Endothelial cell (in vitro differentiated cells): Measurements from ENCODE around the gene LMF2. TPM values are rescaled to one million over a fixed set of nuclear protein-coding genes. Genes with fewer than 3 reads are reported as not detected.

Experiments
- DNase-seq: peaks from one replicate; pipeline ENCODE4 v3.0.0; 2021; ENCODE audit warnings: low spot score
- H3K27ac Mint-ChIP-seq: one replicate; pipeline ENCODE4 v1.8.0; 2021; ENCODE audit warnings: mixed read lengths, inconsistent platforms; ENCODE audit not compliant: unreplicated experiment
- H3K27me3 Mint-ChIP-seq: one replicate; pipeline ENCODE4 v1.8.0; 2021; ENCODE audit warnings: mild to moderate bottlenecking, moderate library complexity, mixed read lengths, inconsistent platforms; ENCODE audit not compliant: unreplicated experiment
- H3K36me3 Mint-ChIP-seq: one replicate; pipeline ENCODE4 v1.8.0; 2021; ENCODE audit warnings: mild to moderate bottlenecking, low read depth, mixed read lengths, inconsistent platforms; ENCODE audit not compliant: unreplicated experiment
- H3K4me1 Mint-ChIP-seq: one replicate; pipeline ENCODE4 v1.8.0; 2021; ENCODE audit warnings: mild to moderate bottlenecking, mixed read lengths, inconsistent platforms; ENCODE audit not compliant: unreplicated experiment
- H3K4me3 Mint-ChIP-seq: one replicate; pipeline ENCODE4 v1.8.0; 2021; ENCODE audit warnings: mild to moderate bottlenecking, mixed read lengths, inconsistent platforms; ENCODE audit not compliant: unreplicated experiment
- H3K9me3 Mint-ChIP-seq: one replicate; pipeline ENCODE4 v1.8.0; 2021; ENCODE audit warnings: mixed read lengths, inconsistent platforms; ENCODE audit not compliant: unreplicated experiment
- CTCF ChIP-seq: fragments of 200-600 bp; sonication (generic); IDR thresholded peaks from one replicate; pipeline ENCODE4 v1.5.0; 2021; ENCODE audit warnings: antibody characterized with exemption; ENCODE audit not compliant: unreplicated experiment
- total RNA-seq: library from RNA; stranded (reverse); fragmentation: NEBNext Ultra II Directional; extraction: Animal tissue kit (Norgen Biotek cat#: 25700); gene quantifications from one replicate; pipeline ENCODE4 v1.2.1, GENCODE V29; 2021; ENCODE audit not compliant: unreplicated experiment

Gene LMF2
- total RNA-seq, 1 donor from 2014 or later: 88.2 TPM

- Mint-ChIP-seq H3K36me3 (peaks cover 32% of the 10 kb centered on the region), H3K27ac (no peak overlapping the region), H3K27me3 (peaks cover 3% of the 10 kb centered on the region), H3K4me1 (peaks cover 3% of the 10 kb centered on the region), H3K4me3 (no peak overlapping the region), H3K9me3 (no peaks in the 10 kb centered on the region)
- no peak for DNase-seq
- TF ChIP-seq CTCF: no peak
These were observed 48.5 kb downstream of the LMF2 start for GRCh38 chr22:50459016-50459415.

- H3K27ac Mint-ChIP-seq: no peak overlapping the region
- H3K9me3 Mint-ChIP-seq: no peaks in the 10 kb centered on the region
- H3K27me3 Mint-ChIP-seq: peaks cover 3% of the 10 kb centered on the region
- H3K4me1 Mint-ChIP-seq: peaks cover 3% of the 10 kb centered on the region
- DNase-seq: no peak
- TF ChIP-seq CTCF: no peak
- H3K4me3 Mint-ChIP-seq: no peak overlapping the region
- H3K36me3 Mint-ChIP-seq: peaks cover 31% of the 10 kb centered on the region
These were observed 50.9 kb downstream of the LMF2 start for GRCh38 chr22:50456466-50457234.

GRCh38 chr22:50456026-50456425, 51.5 kb downstream of the LMF2 start:
- Mint-ChIP-seq H3K9me3 (no peaks in the 10 kb centered on the region), H3K27me3 (peaks cover 3% of the 10 kb centered on the region), H3K27ac (no peak overlapping the region), H3K4me3 (no peak overlapping the region), H3K4me1 (peaks cover 3% of the 10 kb centered on the region), H3K36me3 (peaks cover 35% of the 10 kb centered on the region)
- no peak for TF ChIP-seq CTCF
- DNase-seq: no peak

GRCh38 chr22:50455201-50455600, 52.3 kb downstream of the LMF2 start:
- DNase-seq: no peak

More at GRCh38 chr22:50455201-50455600, 52.3 kb downstream of the LMF2 start:
- H3K4me1 Mint-ChIP-seq: peaks cover 3% of the 10 kb centered on the region
- peaks cover 2% of the 10 kb centered on the region for H3K27me3 Mint-ChIP-seq
- H3K9me3 Mint-ChIP-seq: no peaks in the 10 kb centered on the region
- no peak overlapping the region for H3K4me3 Mint-ChIP-seq
- H3K36me3 Mint-ChIP-seq: peaks cover 32% of the 10 kb centered on the region
- H3K27ac Mint-ChIP-seq: no peak overlapping the region
- TF ChIP-seq CTCF: no peak
